ENCODE measurements around the gene NTRK2. TPM values are rescaled to one million over a fixed set of nuclear protein-coding genes. Genes with fewer than 3 reads are reported as not detected.

NTRK2 gene
- total RNA-seq, 1 donor from 2014 or later = 4.6 TPM

DNA sequence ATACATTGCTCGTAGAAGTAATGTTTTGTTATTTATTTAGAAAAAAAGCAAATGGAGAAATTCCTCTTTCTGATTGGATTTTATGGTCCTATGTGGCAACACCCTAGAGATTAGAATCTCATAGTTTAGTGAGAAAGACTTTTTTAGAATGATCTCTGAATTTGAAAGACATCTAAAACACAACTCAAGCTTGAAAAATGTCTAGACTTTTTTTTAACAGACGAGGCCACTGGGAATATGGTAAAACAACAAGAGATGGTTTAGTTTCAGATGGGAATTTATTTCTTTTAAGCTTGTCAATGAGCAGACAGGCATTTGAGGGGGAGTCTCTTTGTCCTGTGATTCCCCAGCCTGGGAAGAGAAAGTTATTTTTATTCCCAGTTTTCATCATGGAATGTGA lies 122.1 kb downstream of the NTRK2 start:
- peaks cover 20% of the 10 kb centered on the region for H3K4me1 Mint-ChIP-seq (ENCODE audit: low read depth, unreplicated experiment)

GRCh38 chr9:84793251-84793650 lies 123.7 kb downstream of the NTRK2 start:
- Mint-ChIP-seq H3K4me3 (ENCODE audit: unreplicated experiment) (no peak overlapping the region), H3K27ac (ENCODE audit: unreplicated experiment) (no peak overlapping the region), H3K4me1 (ENCODE audit: low read depth, unreplicated experiment) (peaks cover 20% of the 10 kb centered on the region), H3K27me3 (ENCODE audit: low read depth, unreplicated experiment) (peaks cover 2% of the 10 kb centered on the region), H3K9me3 (ENCODE audit: unreplicated experiment) (peaks cover 2% of the 10 kb centered on the region), H3K36me3 (ENCODE audit: low read depth, unreplicated experiment) (no peaks in the 10 kb centered on the region)
- no peak overlapping the region for H3K9ac ChIP-seq (ENCODE audit: low read length)
- FAIRE-seq = no peak
- H4K20me1 ChIP-seq (ENCODE audit: insufficient read depth, low read length) = no peaks in the 10 kb centered on the region
- H3K36me3 ChIP-seq (ENCODE audit: insufficient read depth, low read length) = no peaks in the 10 kb centered on the region
- H3K4me2 ChIP-seq (ENCODE audit: low read length) = no peak overlapping the region
- H2AFZ ChIP-seq (ENCODE audit: low read depth, low read length) = no peak overlapping the region
- TF ChIP-seq, protein P1, sequence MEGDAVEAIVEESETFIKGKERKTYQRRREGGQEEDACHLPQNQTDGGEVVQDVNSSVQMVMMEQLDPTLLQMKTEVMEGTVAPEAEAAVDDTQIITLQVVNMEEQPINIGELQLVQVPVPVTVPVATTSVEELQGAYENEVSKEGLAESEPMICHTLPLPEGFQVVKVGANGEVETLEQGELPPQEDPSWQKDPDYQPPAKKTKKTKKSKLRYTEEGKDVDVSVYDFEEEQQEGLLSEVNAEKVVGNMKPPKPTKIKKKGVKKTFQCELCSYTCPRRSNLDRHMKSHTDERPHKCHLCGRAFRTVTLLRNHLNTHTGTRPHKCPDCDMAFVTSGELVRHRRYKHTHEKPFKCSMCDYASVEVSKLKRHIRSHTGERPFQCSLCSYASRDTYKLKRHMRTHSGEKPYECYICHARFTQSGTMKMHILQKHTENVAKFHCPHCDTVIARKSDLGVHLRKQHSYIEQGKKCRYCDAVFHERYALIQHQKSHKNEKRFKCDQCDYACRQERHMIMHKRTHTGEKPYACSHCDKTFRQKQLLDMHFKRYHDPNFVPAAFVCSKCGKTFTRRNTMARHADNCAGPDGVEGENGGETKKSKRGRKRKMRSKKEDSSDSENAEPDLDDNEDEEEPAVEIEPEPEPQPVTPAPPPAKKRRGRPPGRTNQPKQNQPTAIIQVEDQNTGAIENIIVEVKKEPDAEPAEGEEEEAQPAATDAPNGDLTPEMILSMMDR (IDR thresholded peaks at IDR 0.05; ENCODE audit: insufficient read depth, low read depth, low read length) = no peak
- TF ChIP-seq EZH2 (IDR thresholded peaks at IDR 0.05; ENCODE audit: insufficient read depth, low read length) = no peak
- no peaks in the 10 kb centered on the region for H3K79me2 ChIP-seq (ENCODE audit: insufficient read depth, low read length)
- peak; percentile 49 for DNase-seq (ENCODE audit: low read depth)
- H3K4me3 ChIP-seq (ENCODE audit: insufficient read depth, low read depth, low read length) = no peak overlapping the region
- H3K9me3 ChIP-seq (ENCODE audit: insufficient read depth, low read depth, low read length) = no peaks in the 10 kb centered on the region
- H3K4me1 ChIP-seq (ENCODE audit: insufficient read depth, low read length) = no peaks in the 10 kb centered on the region
- peaks cover 2% of the 10 kb centered on the region for H3K27me3 ChIP-seq (ENCODE audit: insufficient read depth, low read length)
- no peak overlapping the region for H3K27ac ChIP-seq (ENCODE audit: low read depth, low read length)

More for the DNA sequence above, 122.1 kb downstream of the NTRK2 start:
- FAIRE-seq (no peak), DNase-seq (ENCODE audit: low read depth) (no peak)
- Histone ChIP-seq H3K27ac (ENCODE audit: low read depth, low read length) (no peak overlapping the region), H3K36me3 (ENCODE audit: insufficient read depth, low read length) (no peaks in the 10 kb centered on the region), H3K4me1 (ENCODE audit: insufficient read depth, low read length) (no peaks in the 10 kb centered on the region), H3K4me2 (ENCODE audit: low read length) (no peak overlapping the region), H3K9ac (ENCODE audit: low read length) (no peak overlapping the region), H3K79me2 (ENCODE audit: insufficient read depth, low read length) (no peaks in the 10 kb centered on the region), H3K9me3 (ENCODE audit: insufficient read depth, low read depth, low read length) (no peaks in the 10 kb centered on the region), H4K20me1 (ENCODE audit: insufficient read depth, low read length) (no peaks in the 10 kb centered on the region), H3K27me3 (ENCODE audit: insufficient read depth, low read length) (peaks cover 2% of the 10 kb centered on the region), H2AFZ (ENCODE audit: low read depth, low read length) (no peak overlapping the region), H3K4me3 (ENCODE audit: insufficient read depth, low read depth, low read length) (no peak overlapping the region)
- TF ChIP-seq, protein P1 (IDR thresholded peaks at IDR 0.05; ENCODE audit: insufficient read depth, low read depth, low read length) = no peak
- Mint-ChIP-seq H3K4me3 (ENCODE audit: unreplicated experiment) (no peak overlapping the region), H3K36me3 (ENCODE audit: low read depth, unreplicated experiment) (no peaks in the 10 kb centered on the region), H3K27ac (ENCODE audit: unreplicated experiment) (peak overlapping the region; percentile 43), H3K27me3 (ENCODE audit: low read depth, unreplicated experiment) (peaks cover 2% of the 10 kb centered on the region), H3K9me3 (ENCODE audit: unreplicated experiment) (peaks cover 2% of the 10 kb centered on the region)

- FAIRE-seq (no peak), DNase-seq (ENCODE audit: low read depth) (no peak)
- Histone ChIP-seq H2AFZ (ENCODE audit: low read depth, low read length) (no peak overlapping the region), H3K4me1 (ENCODE audit: insufficient read depth, low read length) (no peaks in the 10 kb centered on the region), H3K4me2 (ENCODE audit: low read length) (no peak overlapping the region), H3K27ac (ENCODE audit: low read depth, low read length) (no peak overlapping the region), H3K4me3 (ENCODE audit: insufficient read depth, low read depth, low read length) (no peak overlapping the region), H3K9me3 (ENCODE audit: insufficient read depth, low read depth, low read length) (no peaks in the 10 kb centered on the region), H3K36me3 (ENCODE audit: insufficient read depth, low read length) (no peaks in the 10 kb centered on the region), H3K27me3 (ENCODE audit: insufficient read depth, low read length) (no peaks in the 10 kb centered on the region), H3K79me2 (ENCODE audit: insufficient read depth, low read length) (no peaks in the 10 kb centered on the region), H3K9ac (ENCODE audit: low read length) (no peak overlapping the region), H4K20me1 (ENCODE audit: insufficient read depth, low read length) (no peaks in the 10 kb centered on the region)
- no peak overlapping the region for H3K4me3 Mint-ChIP-seq (ENCODE audit: unreplicated experiment)
- H3K27ac Mint-ChIP-seq (ENCODE audit: unreplicated experiment) = no peak overlapping the region
- peaks cover 20% of the 10 kb centered on the region for H3K4me1 Mint-ChIP-seq (ENCODE audit: low read depth, unreplicated experiment)
- H3K27me3 Mint-ChIP-seq (ENCODE audit: low read depth, unreplicated experiment) = no peaks in the 10 kb centered on the region
- H3K9me3 Mint-ChIP-seq (ENCODE audit: unreplicated experiment) = no peaks in the 10 kb centered on the region
- TF ChIP-seq, protein P1 (IDR thresholded peaks at IDR 0.05; ENCODE audit: insufficient read depth, low read depth, low read length) = no peak
- no peak for TF ChIP-seq EZH2 (IDR thresholded peaks at IDR 0.05; ENCODE audit: insufficient read depth, low read length)
- H3K36me3 Mint-ChIP-seq (ENCODE audit: low read depth, unreplicated experiment) = no peaks in the 10 kb centered on the region
These were observed 125.6 kb downstream of the NTRK2 start for GRCh38 chr9:84794981-84795637.
